Measurements from ENCODE around the gene SIK2.
"Not testable (repeated sequence)": the region's sequence is repeated elsewhere in the genome, so short reads cannot be mapped to it uniquely, and the experiment has no call there.

Gene SIK2

GRCh38 chr11:111765320-111765983 lies 163.2 kb downstream of the SIK2 start:
- peak in 1 of 3 donors; percentile 10 for DNase-seq

GRCh38 chr11:111765984-111766833 lies 164.0 kb downstream of the SIK2 start, which contains the start of gene PPP2R1B:
TSS of gene PPP2R1B (minus strand) at chr11:111766389. CDS start at chr11:111766361, 28 bp downstream.
- peak; percentile 68 to 91 (median 81) for DNase-seq

GRCh38 chr11:111766834-111767142 lies 164.5 kb downstream of the SIK2 start:
- DNase-seq, result no peak

GRCh38 chr11:111770581-111771134 lies 168.4 kb downstream of the SIK2 start:
- no peak for DNase-seq

- DNase-seq, result not testable (repeated sequence)
These were observed 169.0 kb downstream of the SIK2 start for GRCh38 chr11:111771205-111771604.

GRCh38 chr11:111772535-111772934 lies 170.3 kb downstream of the SIK2 start:
- DNase-seq, result no peak

GRCh38 chr11:111774955-111775710 lies 172.9 kb downstream of the SIK2 start:
- DNase-seq, result no peak

- no peak for DNase-seq
These were observed 174.3 kb downstream of the SIK2 start for GRCh38 chr11:111776398-111777093.

GRCh38 chr11:111777094-111778046 lies 175.1 kb downstream of the SIK2 start:
- DNase-seq, result peak; percentile 56 to 81 (median 76)

GRCh38 chr11:111778047-111778558 lies 175.9 kb downstream of the SIK2 start:
- DNase-seq, result no peak

GRCh38 chr11:111779118-111779517 lies 176.9 kb downstream of the SIK2 start:
- no peak for DNase-seq

All from suppressor macrophage treated with lipopolysaccharide for 1 hour (primary cell).